Neural progenitor cell (in vitro differentiated cells): ENCODE results near the gene PSMB3. TPM values are rescaled to one million over a fixed set of nuclear protein-coding genes. Genes with fewer than 3 reads are reported as not detected.

Source experiments
- DNase-seq: peaks from one replicate; pipeline ENCODE4 v3.0.0-alpha.2; 2016; ENCODE audit warnings: low spot score
- H2AFZ ChIP-seq: fragments of 200-600 bp; sonication (generic); replicated peaks from 2 replicates; pipeline ENCODE4 v1.6.1; 2016; ENCODE audit warnings: antibody characterized with exemption
- H3F3A ChIP-seq: fragments of 200-600 bp; sonication (generic); 2 replicates; pipeline ENCODE4 v1.6.1; 2016; ENCODE audit warnings: antibody characterized with exemption, low read depth
- H3K27ac ChIP-seq: fragments of 200-600 bp; sonication (generic); 2 replicates; pipeline ENCODE4 v1.5.1; 2016; ENCODE audit warnings: mild to moderate bottlenecking
- H3K27me3 ChIP-seq: fragments of 200-600 bp; sonication (generic); 2 replicates; pipeline ENCODE4 v1.6.1; 2016; ENCODE audit warnings: mild to moderate bottlenecking, moderate library complexity
- H3K36me3 ChIP-seq: fragments of 200-600 bp; sonication (generic); 2 replicates; pipeline ENCODE4 v1.5.1; 2016
- H3K4me1 ChIP-seq: fragments of 200-600 bp; sonication (generic); 2 replicates; pipeline ENCODE4 v1.6.1; 2016; ENCODE audit warnings: mixed run types
- H3K4me2 ChIP-seq: fragments of 200-600 bp; sonication (generic); 2 replicates; pipeline ENCODE4 v1.6.1; 2016
- H3K4me3 ChIP-seq: fragments of 200-600 bp; sonication (generic); 2 replicates; pipeline ENCODE4 v1.5.1; 2016
- H3K79me2 ChIP-seq: fragments of 200-600 bp; sonication (generic); 2 replicates; pipeline ENCODE4 v1.6.1; 2016; ENCODE audit warnings: low read depth
- H3K9ac ChIP-seq: fragments of 200-600 bp; sonication (generic); 2 replicates; pipeline ENCODE4 v1.6.1; 2016
- H3K9me3 ChIP-seq: fragments of 200-600 bp; sonication (generic); 2 replicates; pipeline ENCODE4 v1.5.1; 2016; ENCODE audit warnings: low read depth
- H4K20me1 ChIP-seq: fragments of 200-600 bp; sonication (generic); 2 replicates; pipeline ENCODE4 v1.6.1; 2016; ENCODE audit warnings: low read depth
- H3K27ac Mint-ChIP-seq: 3 replicates; pipeline ENCODE4 v1.8.0; 2021; ENCODE audit warnings: mixed read lengths
- H3K27me3 Mint-ChIP-seq: 2 replicates; pipeline ENCODE4 v1.8.0; 2022; ENCODE audit warnings: low read depth, mild to moderate bottlenecking, inconsistent platforms, moderate library complexity, mixed read lengths; ENCODE audit not compliant: insufficient read depth
- H3K36me3 Mint-ChIP-seq: 3 replicates; pipeline ENCODE4 v1.8.0; 2021; ENCODE audit warnings: mixed read lengths
- H3K4me1 Mint-ChIP-seq: 3 replicates; pipeline ENCODE4 v1.8.0; 2021; ENCODE audit warnings: mixed read lengths
- H3K4me3 Mint-ChIP-seq: 3 replicates; pipeline ENCODE4 v1.8.0; 2021; ENCODE audit warnings: mild to moderate bottlenecking, moderate library complexity, mixed read lengths
- H3K9me3 Mint-ChIP-seq: 3 replicates; pipeline ENCODE4 v1.8.0; 2020; ENCODE audit warnings: mixed read lengths
- CTCF ChIP-seq: fragments of 200-600 bp; sonication (generic); IDR thresholded peaks from 2 replicates; pipeline ENCODE4 v1.5.1; 2017; ENCODE audit warnings: antibody characterized with exemption, mild to moderate bottlenecking
- EZH2 ChIP-seq: fragments of 200-600 bp; sonication (generic); IDR thresholded peaks from 2 replicates; pipeline ENCODE4 v1.6.1; 2017; ENCODE audit warnings: antibody characterized with exemption, mild to moderate bottlenecking, moderate library complexity
- EZH2phosphoT487 ChIP-seq: fragments of 200-600 bp; sonication (generic); IDR thresholded peaks from 2 replicates; pipeline ENCODE4 v1.6.1; 2017; ENCODE audit warnings: antibody characterized with exemption
- total RNA-seq: library from RNA; depleted of rRNA; stranded (reverse); fragments of >200 nt; gene quantifications from 2 replicates; pipeline ENCODE4 v1.2.3, GENCODE V29; 2015; ENCODE audit warnings: low replicate concordance

PSMB3 gene
- total RNA-seq = 127 and 141 TPM in 2 replicates

- peaks cover 3% of the 10 kb centered on the region for H3K9me3 Mint-ChIP-seq
- H3K4me3 ChIP-seq = peak within 1 kb of the TSS; percentile 92
- H2AFZ ChIP-seq = peak within 1 kb of the TSS; percentile 84
- no peaks in the 10 kb centered on the region for H3K27me3 ChIP-seq
- peaks cover 23% of the 10 kb centered on the region for H3K27me3 Mint-ChIP-seq
- H3K27ac ChIP-seq = no peak within 1 kb of the TSS
- peak within 1 kb of the TSS; percentile 98 for H3K27ac Mint-ChIP-seq
- H3K79me2 ChIP-seq = peaks cover 49% of the 10 kb centered on the region
- H3K4me3 Mint-ChIP-seq = peak within 1 kb of the TSS; percentile 99
- H3F3A ChIP-seq = peaks cover 38% of the 10 kb centered on the region
- H3K4me1 Mint-ChIP-seq = peaks cover 28% of the 10 kb centered on the region
- peaks cover 14% of the 10 kb centered on the region for H3K4me1 ChIP-seq
- peak within 1 kb of the TSS; percentile 99 for H3K4me2 ChIP-seq
- TF ChIP-seq CTCF (no peak), EZH2 (no peak), EZH2phosphoT487 (no peak)
- no peaks in the 10 kb centered on the region for H3K9me3 ChIP-seq
- DNase-seq = peak; percentile 98
- H3K36me3 ChIP-seq = no peaks in the 10 kb centered on the region
- peaks cover 4% of the 10 kb centered on the region for H4K20me1 ChIP-seq
- peak within 1 kb of the TSS; percentile 45 for H3K9ac ChIP-seq
- H3K36me3 Mint-ChIP-seq = peaks cover 8% of the 10 kb centered on the region
These were observed at the start of gene PSMB3 for GRCh38 chr17:38752308-38753070. PSMB3 (plus strand) TSS chr17:38752741; CDS start chr17:38752827, 86 bp downstream.

GRCh38 chr17:38702916-38703741 lies 49.4 kb upstream of the PSMB3 start:
- Histone ChIP-seq H4K20me1 (peaks cover 43% of the 10 kb centered on the region), H3F3A (peaks cover 58% of the 10 kb centered on the region), H3K36me3 (no peaks in the 10 kb centered on the region), H3K4me1 (peaks cover 20% of the 10 kb centered on the region), H3K9ac (no peak overlapping the region), H3K4me3 (peak overlapping the region; percentile 87), H3K4me2 (peak overlapping the region; percentile 98), H3K79me2 (no peaks in the 10 kb centered on the region), H3K9me3 (no peaks in the 10 kb centered on the region), H3K27ac (no peak overlapping the region), H3K27me3 (peaks cover 94% of the 10 kb centered on the region), H2AFZ (no peak overlapping the region)
- Mint-ChIP-seq H3K27me3 (peaks cover 13% of the 10 kb centered on the region), H3K9me3 (no peaks in the 10 kb centered on the region), H3K4me1 (peaks cover 46% of the 10 kb centered on the region), H3K4me3 (peak overlapping the region; percentile 93), H3K36me3 (no peaks in the 10 kb centered on the region), H3K27ac (no peak overlapping the region)
- TF ChIP-seq CTCF = no peak
- TF ChIP-seq EZH2phosphoT487 = peak; percentile 84
- peak; percentile 34 for TF ChIP-seq EZH2
- no peak for DNase-seq

- Histone ChIP-seq H3K36me3 (no peaks in the 10 kb centered on the region), H3K4me3 (peak overlapping the region; percentile 87), H3K27ac (no peak overlapping the region), H3K27me3 (peaks cover 86% of the 10 kb centered on the region), H4K20me1 (peaks cover 50% of the 10 kb centered on the region), H3K4me1 (peaks cover 20% of the 10 kb centered on the region), H3K79me2 (no peaks in the 10 kb centered on the region), H3K9ac (no peak overlapping the region), H3K4me2 (peak overlapping the region; percentile 98), H3F3A (peaks cover 58% of the 10 kb centered on the region), H3K9me3 (no peaks in the 10 kb centered on the region), H2AFZ (no peak overlapping the region)
- H3K27ac Mint-ChIP-seq = peak overlapping the region; percentile 89
- H3K36me3 Mint-ChIP-seq = no peaks in the 10 kb centered on the region
- no peaks in the 10 kb centered on the region for H3K9me3 Mint-ChIP-seq
- DNase-seq = peak; percentile 84
- TF ChIP-seq EZH2 = peak; percentile 97
- TF ChIP-seq EZH2phosphoT487 = peak; percentile 80
- TF ChIP-seq CTCF = no peak
- H3K4me3 Mint-ChIP-seq = peak overlapping the region; percentile 93
- peaks cover 47% of the 10 kb centered on the region for H3K4me1 Mint-ChIP-seq
- peaks cover 13% of the 10 kb centered on the region for H3K27me3 Mint-ChIP-seq
These were observed 48.6 kb upstream of the PSMB3 start for GRCh38 chr17:38703742-38704605.
